ENCODE results near the gene SPTBN1. TPM values are rescaled to one million over a fixed set of nuclear protein-coding genes. Genes with fewer than 3 reads are reported as not detected.
A peak's percentile ranks its signal among the peaks of the same experiment; 100 is the strongest.

Gene SPTBN1
- total and polyA plus RNA-seq, 2 of the 13 experiments (the other 11 are each of a cell fraction or from before 2014, with no cell fraction given) = 123 to 299 TPM

GRCh38 chr2:54579682-54580620 lies 123.8 kb downstream of the SPTBN1 start (continued):
- no peak for TF ChIP-seq MTA1 (CRISPR knock-in tag; IDR thresholded peaks at IDR 0.05; ENCODE audit: borderline replicate concordance)
- TF ChIP-seq ZNF790 (CRISPR knock-in tag; IDR thresholded peaks at IDR 0.05; ENCODE audit: borderline replicate concordance) = peak; percentile 100
- TF ChIP-seq, protein P1, sequence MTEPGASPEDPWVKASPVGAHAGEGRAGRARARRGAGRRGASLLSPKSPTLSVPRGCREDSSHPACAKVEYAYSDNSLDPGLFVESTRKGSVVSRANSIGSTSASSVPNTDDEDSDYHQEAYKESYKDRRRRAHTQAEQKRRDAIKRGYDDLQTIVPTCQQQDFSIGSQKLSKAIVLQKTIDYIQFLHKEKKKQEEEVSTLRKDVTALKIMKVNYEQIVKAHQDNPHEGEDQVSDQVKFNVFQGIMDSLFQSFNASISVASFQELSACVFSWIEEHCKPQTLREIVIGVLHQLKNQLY (CRISPR knock-in tag; IDR thresholded peaks at IDR 0.05) = peak; percentile 30; the same call in 1 of the 2 replicates
- 0 out of 2 replicates have a peak, but pooled peaks have one; percentile 12 for TF ChIP-seq SMC3 (IDR thresholded peaks at IDR 0.05; ENCODE audit: low read length)
- TF ChIP-seq AKAP8 (CRISPR knock-in tag; IDR thresholded peaks at IDR 0.05) = no peak
- TF ChIP-seq THAP8 (CRISPR knock-in tag; IDR thresholded peaks at IDR 0.05; ENCODE audit: borderline replicate concordance) = no peak
- TF ChIP-seq EEA1 (CRISPR knock-in tag; IDR thresholded peaks at IDR 0.05; ENCODE audit: borderline replicate concordance) = no peak
- TF ChIP-seq ZC3H13 (CRISPR knock-in tag; IDR thresholded peaks at IDR 0.05) = no peak
- TF ChIP-seq, protein P2, sequence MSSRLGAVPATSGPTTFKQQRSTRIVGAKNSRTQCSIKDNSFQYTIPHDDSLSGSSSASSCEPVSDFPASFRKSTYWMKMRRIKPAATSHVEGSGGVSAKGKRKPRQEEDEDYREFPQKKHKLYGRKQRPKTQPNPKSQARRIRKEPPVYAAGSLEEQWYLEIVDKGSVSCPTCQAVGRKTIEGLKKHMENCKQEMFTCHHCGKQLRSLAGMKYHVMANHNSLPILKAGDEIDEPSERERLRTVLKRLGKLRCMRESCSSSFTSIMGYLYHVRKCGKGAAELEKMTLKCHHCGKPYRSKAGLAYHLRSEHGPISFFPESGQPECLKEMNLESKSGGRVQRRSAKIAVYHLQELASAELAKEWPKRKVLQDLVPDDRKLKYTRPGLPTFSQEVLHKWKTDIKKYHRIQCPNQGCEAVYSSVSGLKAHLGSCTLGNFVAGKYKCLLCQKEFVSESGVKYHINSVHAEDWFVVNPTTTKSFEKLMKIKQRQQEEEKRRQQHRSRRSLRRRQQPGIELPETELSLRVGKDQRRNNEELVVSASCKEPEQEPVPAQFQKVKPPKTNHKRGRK (CRISPR knock-in tag; IDR thresholded peaks at IDR 0.05) = no peak
- TF ChIP-seq, protein P3, sequence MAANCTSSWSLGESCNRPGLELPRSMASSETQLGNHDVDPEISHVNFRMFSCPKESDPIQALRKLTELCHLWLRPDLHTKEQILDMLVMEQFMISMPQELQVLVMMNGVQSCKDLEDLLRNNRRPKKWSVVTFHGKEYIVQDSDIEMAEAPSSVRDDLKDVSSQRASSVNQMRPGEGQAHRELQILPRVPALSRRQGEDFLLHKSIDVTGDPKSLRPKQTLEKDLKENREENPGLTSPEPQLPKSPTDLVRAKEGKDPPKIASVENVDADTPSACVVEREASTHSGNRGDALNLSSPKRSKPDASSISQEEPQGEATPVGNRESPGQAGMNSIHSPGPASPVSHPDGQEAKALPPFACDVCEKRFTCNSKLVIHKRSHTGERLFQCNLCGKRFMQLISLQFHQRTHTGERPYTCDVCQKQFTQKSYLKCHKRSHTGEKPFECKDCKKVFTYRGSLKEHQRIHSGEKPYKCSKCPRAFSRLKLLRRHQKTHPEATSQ (CRISPR knock-in tag; IDR thresholded peaks at IDR 0.05; ENCODE audit: borderline replicate concordance) = peak; percentile 70; the same call in 1 of the 2 replicates
- peak; percentile 18; the same call in 1 of the 2 replicates for TF ChIP-seq ZNF605 (CRISPR knock-in tag; IDR thresholded peaks at IDR 0.05)
- no peak for TF ChIP-seq PRPF4 (IDR thresholded peaks at IDR 0.05; ENCODE audit: low read depth, low read length, poor library complexity, severe bottlenecking)
- TF ChIP-seq ZNF101 (CRISPR knock-in tag; IDR thresholded peaks at IDR 0.05; ENCODE audit: borderline replicate concordance, low read depth) = no peak
- TF ChIP-seq NFYB (CRISPR knock-in tag; IDR thresholded peaks at IDR 0.05) = no peak
- TF ChIP-seq DDIT3 (CRISPR knock-in tag; IDR thresholded peaks at IDR 0.05) = no peak
- no peak; the same call in 1 of the 2 replicates for TF ChIP-seq TARDBP (CRISPR knock-in tag; IDR thresholded peaks at IDR 0.05)
- no peak for TF ChIP-seq ATF5 (CRISPR knock-in tag; IDR thresholded peaks at IDR 0.05; ENCODE audit: low read depth)
- TF ChIP-seq NR2F1 (CRISPR knock-in tag; IDR thresholded peaks at IDR 0.05) = peak; percentile 27 to 52; a peak in 2 of 4 replicates
- TF ChIP-seq TRAFD1 (CRISPR knock-in tag; IDR thresholded peaks at IDR 0.05; ENCODE audit: borderline replicate concordance) = no peak
